Measurements from ENCODE around the gene COL5A1.

- no peak for TF ChIP-seq CTCF (conservative IDR thresholded peaks at IDR 0.05)
- no peak for TF ChIP-seq ZFX (IDR thresholded peaks at IDR 0.05)
Observed at GRCh38 chr9:134778156-134778555, 136.6 kb downstream of the COL5A1 start.

All from C4-2B (cell line).